Parietal lobe (tissue), 1 donor: ENCODE measurements around the gene PTGS2. TPM values are rescaled to one million over a fixed set of nuclear protein-coding genes. Genes with fewer than 3 reads are reported as not detected.

Source experiments
- total RNA-seq: library from RNA; depleted of rRNA; stranded (reverse); fragments of >200 nt; gene quantifications from one replicate; pipeline ENCODE4 v1.2.3, GENCODE V29; 2014

Gene PTGS2
- 0.94 TPM for total RNA-seq

GRCh38 chr1:186680245-186681061 lies at the start of gene PTGS2:
Gene PTGS2, minus strand, starts transcription at chr1:186680423. Its CDS starts 133 bp downstream, at chr1:186680290.

Other genes with a start within 250 kb of the PTGS2 start
- gene PDC, start 219.3 kb downstream of the PTGS2 start, total RNA-seq = not detected
- 0.94 TPM for gene PLA2G4A, start 148.5 kb upstream of the PTGS2 start, total RNA-seq